AG09319 (cell line): ENCODE measurements around the gene USP16.
A peak's percentile ranks its signal among the peaks of the same experiment; 100 is the strongest.

Source experiments
- DNase-seq: peaks from one replicate; pipeline ENCODE4 v3.0.0-alpha.2; 2010; ENCODE audit warnings: low read depth; ENCODE audit errors: extremely low read depth
- TF ChIP-seq, protein P1 (sequence below): IDR thresholded peaks from 2 replicates; pipeline ENCODE4 v1.5.1; 2011; ENCODE audit warnings: low read depth, mild to moderate bottlenecking, inconsistent platforms, low read length, moderate library complexity

USP16 gene

DNA sequence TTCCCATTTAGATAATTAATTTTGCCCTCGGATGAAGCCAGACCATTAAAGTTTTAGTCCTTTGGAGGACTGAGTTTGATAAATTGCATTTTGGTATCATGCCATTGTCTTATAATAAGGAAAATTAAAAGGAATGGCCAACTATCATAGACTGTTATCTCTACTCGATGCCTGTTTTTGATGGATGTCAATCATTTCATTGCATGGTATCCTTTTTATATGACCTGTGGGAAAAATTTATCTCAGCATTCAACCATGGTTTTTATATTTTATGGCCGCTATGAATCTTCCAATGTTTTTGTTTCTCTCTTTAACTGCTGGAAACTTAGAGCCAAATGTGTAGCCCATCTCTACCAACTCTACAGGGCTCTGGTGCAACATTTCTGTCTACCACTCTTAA is 58.8 kb downstream of the USP16 start:
- DNase-seq: no peak
- TF ChIP-seq, protein P1, sequence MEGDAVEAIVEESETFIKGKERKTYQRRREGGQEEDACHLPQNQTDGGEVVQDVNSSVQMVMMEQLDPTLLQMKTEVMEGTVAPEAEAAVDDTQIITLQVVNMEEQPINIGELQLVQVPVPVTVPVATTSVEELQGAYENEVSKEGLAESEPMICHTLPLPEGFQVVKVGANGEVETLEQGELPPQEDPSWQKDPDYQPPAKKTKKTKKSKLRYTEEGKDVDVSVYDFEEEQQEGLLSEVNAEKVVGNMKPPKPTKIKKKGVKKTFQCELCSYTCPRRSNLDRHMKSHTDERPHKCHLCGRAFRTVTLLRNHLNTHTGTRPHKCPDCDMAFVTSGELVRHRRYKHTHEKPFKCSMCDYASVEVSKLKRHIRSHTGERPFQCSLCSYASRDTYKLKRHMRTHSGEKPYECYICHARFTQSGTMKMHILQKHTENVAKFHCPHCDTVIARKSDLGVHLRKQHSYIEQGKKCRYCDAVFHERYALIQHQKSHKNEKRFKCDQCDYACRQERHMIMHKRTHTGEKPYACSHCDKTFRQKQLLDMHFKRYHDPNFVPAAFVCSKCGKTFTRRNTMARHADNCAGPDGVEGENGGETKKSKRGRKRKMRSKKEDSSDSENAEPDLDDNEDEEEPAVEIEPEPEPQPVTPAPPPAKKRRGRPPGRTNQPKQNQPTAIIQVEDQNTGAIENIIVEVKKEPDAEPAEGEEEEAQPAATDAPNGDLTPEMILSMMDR: no peak

DNA sequence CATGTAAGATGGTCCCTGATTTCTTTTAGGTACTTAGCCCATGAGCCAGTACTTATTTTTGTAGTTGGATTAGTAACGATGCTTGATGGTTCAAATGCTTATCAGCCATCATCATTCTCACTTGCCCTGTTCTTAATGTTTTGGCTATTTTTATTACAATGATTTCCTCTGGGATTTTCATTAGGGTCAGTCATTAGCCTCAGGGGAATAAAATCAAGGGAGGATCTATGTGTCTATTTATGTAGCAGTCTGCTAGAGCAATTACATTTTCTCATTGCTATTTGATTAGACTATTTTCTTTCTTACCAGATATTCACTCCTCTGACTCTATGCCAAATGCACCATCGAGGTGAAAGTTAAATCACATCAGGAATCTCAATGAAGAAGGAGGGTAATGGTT is 59.9 kb downstream of the USP16 start:
- no peak for DNase-seq
- TF ChIP-seq, protein P1: no peak

DNA sequence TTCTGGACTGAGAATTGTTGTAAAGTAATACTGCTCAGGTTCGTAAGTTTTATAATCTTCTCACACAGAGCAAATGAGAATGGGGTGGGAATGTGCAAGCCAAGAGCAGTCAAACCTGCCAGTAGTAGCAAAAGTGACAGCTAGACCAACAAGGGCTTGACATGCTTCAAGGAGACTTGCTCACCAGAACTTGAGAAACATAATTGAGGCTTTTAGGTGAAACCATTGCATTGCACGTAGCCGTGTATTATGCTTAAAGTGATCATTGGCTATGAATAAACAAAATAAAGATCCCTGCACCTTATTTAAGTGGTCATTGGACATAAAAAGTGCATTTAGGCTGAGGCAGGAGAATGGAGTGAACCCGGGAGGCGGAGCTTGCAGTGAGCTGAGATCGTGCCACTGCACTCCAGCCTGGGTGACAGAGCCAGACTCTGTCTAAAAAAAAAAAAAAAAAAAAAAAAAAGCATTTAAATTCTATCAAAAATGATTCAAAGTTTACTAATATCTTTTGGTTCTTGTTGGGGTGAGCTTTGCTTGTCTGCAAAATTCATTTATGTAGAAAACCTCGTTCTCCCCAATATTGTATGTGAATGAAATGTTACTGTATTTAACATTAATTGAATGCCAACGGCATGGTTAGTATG is 60.8 kb downstream of the USP16 start:
- TF ChIP-seq, protein P1: no peak
- DNase-seq: no peak

- DNase-seq: peak; percentile 16
- TF ChIP-seq, protein P1: no peak
Measured at GRCh38 chr21:29091033-29091432, 66.6 kb downstream of the USP16 start.

DNA sequence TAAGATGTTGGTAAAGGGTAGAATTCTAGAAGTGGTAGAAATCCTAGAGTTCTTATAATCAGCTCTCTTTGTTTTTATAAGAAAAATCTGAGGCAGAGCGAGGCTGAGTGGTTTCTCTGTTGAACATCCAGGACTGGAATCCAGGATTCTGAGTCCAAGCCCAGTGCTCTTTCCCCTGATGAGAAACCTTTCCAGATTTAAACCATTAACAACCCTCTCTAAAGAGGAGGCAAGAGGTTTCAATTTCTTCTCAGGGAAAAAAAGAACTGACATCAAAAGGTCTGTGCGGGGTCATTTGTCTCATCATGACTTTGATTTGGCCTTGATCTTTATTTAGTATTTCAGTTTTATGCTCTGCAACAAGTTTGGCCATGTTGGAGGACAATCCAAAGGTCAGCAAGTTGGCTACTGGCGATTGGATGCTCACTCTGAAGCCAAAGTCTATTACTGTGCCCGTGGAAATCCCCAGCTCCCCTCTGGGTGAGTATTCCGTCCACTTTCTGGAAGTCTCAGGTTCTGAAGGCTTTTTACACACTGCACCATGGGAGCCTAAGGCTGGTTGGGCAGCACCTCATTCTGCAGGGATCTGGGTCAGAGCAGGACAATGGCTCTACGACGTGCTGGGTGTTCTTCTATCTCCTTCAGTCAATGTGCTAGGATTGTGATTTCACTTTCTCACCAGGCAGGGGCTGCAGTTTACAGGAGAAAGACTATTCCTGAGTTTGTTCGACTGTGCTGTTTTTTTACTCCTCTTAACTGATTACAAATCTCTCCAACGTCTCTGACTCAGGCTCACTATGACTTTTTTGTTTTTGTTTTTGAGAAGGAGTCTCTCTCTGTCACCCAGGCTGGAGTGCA is 67.9 kb downstream of the USP16 start:
- TF ChIP-seq, protein P1: no peak; the same call in none of the 2 replicates
- DNase-seq: no peak

DNA sequence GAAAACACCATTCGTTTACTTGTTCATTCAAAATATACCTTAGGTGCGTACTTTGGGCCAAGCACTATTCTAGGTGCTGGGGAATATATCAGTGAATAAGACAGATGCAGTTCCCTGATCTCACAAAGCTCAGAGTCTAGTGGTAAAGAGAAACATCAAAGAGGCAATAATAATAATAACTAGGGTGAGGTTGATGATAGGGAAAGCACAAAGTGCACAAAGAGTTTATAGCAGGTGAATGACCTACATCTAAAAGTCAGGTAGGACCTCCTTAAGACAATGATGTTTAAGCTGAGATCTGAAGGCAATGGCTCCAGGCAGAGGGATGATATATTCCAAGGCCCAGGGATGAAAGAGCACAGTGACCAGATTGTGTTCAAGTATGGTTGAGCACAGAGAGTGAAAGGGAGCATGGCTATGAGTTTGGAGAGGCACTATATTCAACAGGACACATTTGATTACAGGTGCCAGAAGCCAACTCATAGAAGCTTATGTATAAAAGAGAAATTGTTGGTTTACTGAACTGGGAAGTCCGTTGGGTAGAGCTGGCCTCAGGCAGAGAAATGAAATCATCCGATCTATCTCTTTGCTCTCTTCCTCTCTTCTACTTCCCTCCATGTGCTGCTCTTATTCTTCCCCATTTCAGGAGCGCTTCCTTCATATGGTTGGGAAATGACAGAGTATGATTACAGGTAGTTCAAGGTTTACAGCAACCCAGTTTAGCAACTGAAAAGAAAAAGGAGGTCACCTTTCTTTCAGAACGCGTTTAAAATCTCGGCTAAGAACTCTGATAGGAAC is 71.9 kb downstream of the USP16 start:
- TF ChIP-seq, protein P1: no peak
- DNase-seq: no peak
